GM04503 (cell line): ENCODE results near the gene SNX11.
A peak's percentile ranks its signal among the peaks of the same experiment; 100 is the strongest.

Experiments
- DNase-seq: peaks from one replicate; pipeline ENCODE4 v3.0.0-alpha.2; 2012; ENCODE audit warnings: low read depth

SNX11 gene

DNA sequence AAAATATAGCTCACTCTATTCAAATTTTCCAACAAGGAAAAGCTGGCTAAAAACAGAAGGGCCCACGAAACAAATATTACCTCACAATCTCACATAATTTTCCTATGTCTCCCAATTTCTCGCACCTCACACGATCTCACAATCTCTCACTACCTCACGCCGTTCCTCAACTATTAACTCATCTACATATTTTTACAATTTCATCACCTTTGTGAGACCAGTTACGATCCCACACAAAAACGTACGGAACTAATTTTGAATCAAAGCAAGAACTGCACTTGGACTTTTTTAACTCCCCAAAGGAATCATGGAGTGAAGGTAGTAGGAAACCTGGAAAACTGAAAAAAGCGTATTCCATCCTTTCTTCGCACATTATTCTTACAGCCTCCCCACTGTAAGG is 7.4 kb upstream of the SNX11 start:
- peak; percentile 36 for DNase-seq

DNA sequence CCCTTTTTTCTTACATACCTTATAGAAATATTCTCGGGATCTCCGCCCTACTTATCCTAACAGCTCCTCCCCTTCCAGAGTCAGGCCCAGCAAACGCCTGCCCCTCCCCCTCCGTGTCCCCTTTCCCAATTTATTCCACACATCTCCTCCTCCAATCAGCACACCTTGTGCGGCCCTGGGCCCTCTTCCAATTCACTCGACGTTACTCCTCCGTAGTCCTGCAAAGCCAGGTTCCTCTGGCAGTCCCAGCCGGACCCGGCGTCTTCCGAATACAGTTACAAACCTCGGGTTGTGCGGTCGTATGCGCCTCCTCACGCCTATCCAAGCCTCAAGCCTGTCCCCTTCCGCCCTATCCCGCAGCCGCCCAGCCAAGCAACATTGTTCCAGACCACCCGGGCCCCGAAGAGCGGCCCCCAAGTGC is 7.0 kb upstream of the SNX11 start:
- DNase-seq, result no peak

DNA sequence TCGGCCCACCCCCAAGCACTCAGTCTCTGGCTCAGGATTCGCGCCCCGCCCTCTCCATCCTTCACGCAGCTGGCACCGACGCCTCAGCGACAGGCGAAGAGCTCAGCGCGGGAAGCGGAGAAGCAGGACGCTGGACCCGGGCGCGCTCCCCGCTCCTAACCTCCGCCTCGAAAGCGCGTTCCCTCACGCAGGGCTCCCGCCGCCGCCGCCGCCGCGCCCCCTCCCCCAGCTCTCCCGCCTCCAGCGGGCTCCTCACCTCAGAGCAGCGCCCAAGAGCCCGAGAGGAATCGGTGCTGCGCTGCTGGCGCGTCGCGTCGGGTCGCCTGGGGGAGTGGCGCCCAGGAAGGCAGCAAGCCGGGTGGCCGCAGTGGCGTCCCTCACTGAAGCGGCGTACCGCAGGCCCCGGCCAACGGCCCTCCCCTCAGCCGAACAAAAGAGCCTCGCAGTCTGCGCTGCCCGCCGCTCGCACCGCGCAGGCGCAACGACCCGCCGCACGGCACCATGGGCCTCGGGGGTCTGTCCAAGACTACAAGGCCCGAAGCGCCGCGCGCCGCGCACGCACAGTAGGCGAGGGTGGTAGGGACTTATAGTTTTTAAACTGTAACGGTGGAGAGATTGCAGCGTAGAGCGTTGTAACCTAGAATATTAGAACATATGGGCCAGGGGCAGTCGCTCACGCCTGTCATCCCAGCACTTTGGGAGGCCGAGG is 6.4 kb upstream of the SNX11 start, which contains the start of gene CBX1:
Gene CBX1, minus strand, starts transcription at position 467 of the 709 bp plus-strand sequence. CDS start 24,474 bp downstream, outside the sequence.
- DNase-seq, result peak; percentile 61

DNA sequence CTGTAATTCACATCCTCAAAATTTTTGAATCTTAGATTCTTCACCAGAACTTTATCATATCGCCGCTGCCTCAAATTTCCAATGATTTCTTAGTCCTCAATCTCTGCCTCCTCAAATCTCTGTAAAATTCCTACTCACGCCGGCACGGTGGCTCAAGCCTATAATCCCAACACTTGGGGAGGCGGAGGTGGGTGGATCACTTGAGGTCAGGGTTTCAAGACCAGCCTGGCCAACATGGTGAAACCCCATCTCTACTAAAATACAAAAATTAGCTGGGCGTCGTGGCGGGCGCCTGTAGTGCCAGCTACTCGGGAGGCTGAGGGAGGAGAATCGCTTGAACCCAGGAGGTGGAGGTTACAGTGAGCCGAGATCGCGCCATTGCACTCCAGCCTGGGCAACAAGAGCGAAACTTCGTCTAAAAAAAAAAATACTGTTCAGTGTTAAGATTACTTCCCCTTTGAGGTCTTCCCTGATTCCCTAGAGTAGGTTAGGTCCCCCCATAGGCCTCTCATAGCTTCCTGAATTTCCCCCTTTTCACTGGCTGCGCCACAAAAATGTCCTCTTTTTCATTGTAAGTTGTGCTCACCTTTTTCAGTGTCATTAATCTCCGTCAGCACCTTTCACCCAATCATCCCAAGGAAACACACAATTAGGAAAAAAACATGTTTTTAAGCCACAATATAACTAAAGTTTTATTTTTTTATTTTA is 5.4 kb upstream of the SNX11 start:
- DNase-seq, result no peak

DNA sequence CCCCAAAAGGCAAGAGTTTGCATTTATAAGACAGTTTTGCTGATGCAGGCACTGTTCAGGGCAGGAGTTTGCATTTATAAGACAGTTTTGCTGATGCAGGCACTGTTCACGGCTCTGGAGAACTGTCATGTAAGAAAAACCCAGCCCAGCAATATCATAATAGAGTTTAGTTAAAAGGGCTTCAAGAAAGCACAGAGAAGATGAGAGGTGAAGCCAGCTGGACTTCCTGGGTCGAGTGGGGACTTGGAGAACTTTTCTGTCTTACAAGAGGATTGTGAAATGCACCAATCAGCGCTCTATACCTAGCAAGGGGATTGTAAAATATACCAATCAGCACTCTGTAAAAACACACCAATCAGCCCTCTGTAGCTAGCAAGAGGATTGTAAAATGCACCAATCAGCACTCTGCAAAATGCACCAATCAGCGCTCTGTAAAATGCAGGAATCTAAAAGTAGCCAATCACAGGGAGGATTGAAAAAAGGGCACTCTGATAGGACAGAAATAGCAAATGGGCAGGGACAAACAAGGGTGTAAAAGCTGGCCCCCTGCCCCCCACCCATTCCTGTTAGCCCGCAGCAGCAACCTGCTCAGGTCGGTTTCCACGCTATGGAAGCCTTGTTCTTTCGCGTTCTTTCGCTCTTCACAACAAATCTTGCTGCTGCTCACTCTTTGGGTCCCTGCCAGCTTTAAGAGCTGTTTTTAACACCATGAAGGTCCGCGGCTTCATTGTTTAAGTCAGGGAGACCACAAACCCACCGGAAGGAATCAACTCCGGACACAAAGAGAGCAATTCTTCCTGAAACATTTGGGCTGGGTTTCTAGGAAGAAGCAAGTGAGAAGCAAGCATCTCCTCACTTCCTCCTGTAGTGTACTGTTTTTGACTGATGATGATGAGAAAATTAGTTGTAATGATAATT is 4.5 kb upstream of the SNX11 start:
- DNase-seq, result no peak

DNA sequence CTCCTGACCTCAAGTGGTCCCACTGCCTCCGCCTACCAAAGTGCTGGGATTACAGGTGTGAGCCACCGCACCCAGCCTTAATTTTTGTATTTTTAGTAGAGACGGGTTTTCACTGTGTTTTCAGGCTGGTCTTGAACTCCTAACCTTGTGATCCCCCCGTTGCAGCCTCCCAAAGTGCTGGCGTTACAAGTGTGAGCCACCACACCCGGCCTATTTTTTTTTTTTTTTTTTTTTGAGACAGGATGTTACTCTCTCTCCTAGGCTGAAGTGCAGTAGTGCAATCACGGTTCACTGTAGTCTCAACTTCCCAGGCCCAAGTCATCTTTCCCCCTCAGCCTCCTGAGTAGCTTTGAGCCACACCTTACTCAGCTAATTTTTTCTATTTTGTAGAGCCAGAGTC is 3.1 kb upstream of the SNX11 start:
- no peak for DNase-seq

DNA sequence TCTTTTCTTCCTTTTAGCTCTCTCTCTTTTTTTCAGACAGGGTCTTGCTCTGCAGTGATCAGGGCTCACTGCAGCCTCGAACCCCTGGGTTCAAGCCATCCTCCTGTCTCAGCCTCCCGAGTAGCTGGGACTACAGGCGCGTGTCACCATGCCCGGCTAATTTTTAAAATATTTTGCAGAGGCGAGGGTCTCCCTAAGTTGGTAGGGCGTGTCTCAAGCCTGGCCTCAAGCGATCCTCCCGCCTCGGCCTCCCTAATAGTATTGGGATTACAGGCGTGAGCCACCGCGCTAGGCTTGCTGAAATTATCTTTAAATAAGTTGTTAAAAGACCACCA is 797 bp upstream of the SNX11 start:
- DNase-seq, result no peak

DNA sequence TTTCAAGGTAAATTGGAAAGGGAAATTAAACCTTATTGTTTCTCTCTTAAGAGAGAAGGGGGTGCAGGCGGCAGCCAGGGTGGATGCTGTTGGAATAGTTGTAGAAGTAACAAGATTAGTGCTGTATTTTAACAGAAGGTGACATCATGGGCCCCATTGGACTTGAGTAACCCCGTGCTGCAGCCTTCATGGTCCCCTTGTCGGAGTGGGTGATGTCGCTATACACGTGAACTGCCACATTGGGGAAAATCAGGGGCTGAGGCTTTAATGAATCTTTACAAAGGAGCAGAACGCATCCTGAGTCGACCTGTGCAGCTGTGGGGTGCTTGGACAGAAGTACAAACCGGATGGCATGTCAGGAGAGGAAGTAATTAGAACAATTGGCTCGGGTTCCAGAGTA is 3.2 kb downstream of the SNX11 start:
- DNase-seq, result no peak

DNA sequence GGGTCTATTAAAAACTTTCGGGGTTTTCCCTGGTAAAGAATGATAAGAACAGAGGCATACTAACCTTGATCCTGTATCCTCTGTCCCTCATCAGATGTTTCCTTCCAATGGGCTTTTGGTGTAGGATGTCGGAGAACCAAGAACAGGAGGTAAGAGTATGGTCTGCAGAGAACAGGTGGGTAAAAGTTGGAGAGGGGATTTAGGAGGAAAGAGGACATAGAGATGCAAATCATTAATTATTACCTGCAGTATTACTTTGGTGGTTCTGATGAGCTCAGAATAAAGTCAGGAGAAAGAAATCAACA is 4.3 kb downstream of the SNX11 start:
- no peak for DNase-seq

DNA sequence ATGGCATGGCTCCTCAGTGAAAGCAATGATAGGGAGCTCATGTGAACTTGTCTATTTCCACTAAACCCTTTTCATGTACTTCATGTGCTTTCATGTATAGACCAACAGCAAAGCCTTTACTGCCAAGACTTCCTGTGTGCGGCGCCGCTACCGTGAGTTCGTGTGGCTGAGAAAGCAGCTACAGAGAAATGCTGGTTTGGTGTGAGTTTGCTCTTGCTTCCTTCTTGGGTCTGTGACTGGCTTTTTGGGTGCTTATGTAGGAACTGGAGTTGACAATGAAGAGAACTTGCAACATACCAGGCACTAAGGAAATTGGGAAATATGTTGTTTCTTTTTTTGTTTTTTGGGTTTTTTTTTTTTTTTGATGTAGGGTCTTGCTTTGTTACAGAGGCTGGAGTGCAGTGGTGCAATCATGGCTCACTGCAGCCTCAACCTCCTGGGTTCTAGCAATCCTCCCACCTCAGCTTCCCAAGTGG is 5.7 kb downstream of the SNX11 start:
- DNase-seq, result no peak

DNA sequence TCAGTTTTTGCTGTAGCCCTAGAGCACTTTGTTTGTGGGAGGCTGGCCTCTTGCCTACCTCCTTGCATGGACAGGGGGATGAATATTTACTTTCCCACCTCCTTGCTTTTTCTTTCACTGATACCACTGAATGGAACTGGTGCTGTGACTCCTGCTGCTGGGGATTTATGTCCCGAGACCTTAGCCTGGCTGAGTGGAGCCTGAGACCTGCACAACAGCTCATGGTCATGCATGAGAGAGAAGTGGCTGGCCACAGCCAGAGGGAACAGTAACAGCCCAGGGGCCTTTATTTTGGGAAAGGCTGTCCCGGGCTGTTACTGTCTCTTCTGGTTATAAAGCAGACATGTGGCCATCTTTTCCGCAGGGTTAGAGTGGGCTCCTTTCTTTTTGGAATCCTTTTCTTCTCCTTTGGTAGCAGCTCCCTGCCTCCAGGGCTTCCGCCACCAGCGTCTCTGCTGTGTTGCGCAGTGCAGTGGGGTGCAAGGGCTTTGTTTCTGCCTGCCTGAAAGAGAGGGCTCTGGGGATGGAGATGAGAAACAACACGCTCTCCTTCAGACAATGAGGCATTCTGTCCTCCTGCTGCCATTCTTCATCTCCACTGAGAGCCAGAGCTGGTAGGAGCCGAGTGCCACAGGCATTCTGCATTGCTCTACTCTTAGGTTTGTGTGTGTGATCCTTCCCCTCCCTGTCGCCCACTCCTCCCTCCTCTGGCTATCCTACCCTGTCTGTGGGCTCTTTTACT is 14.5 kb downstream of the SNX11 start:
- no peak for DNase-seq

DNA sequence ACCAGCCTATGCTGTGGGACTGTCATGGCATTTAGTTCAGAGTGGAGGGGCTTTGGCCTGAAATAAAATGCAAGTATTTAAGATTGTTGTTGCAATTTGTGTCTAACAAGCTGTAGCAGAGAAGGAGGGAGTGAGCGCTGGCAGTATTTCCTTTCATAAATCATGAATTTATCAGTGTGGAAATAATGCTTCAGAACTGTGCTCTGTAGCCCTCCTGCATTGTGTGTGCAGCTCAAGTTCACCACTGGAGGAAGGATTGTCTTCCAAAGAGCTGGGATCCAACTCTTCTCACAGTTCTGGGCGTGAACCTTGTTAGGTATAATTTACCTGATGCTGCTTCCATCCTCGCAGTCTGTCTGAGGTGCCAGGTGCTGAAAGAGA is 15.1 kb downstream of the SNX11 start:
- no peak for DNase-seq

DNA sequence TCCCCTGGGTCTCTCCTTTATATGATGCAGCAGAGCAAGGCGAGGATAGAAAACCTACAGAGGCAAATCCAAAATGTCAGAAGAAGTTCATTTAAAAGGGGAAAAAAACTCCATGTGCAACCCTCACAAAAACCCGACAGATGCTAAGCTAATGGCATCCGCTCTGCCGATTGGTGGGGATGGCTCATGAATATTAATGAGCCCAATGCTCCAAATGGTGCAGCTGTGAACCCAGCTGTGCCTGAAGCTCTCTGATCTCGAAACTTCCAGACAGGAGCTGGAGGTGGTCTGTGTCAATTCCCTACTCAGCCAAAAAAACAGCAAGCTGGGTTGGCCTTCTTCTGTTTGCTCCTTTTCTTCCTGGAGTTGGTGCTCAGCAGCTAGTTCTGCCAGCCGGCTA is 15.5 kb downstream of the SNX11 start:
- DNase-seq, result no peak

DNA sequence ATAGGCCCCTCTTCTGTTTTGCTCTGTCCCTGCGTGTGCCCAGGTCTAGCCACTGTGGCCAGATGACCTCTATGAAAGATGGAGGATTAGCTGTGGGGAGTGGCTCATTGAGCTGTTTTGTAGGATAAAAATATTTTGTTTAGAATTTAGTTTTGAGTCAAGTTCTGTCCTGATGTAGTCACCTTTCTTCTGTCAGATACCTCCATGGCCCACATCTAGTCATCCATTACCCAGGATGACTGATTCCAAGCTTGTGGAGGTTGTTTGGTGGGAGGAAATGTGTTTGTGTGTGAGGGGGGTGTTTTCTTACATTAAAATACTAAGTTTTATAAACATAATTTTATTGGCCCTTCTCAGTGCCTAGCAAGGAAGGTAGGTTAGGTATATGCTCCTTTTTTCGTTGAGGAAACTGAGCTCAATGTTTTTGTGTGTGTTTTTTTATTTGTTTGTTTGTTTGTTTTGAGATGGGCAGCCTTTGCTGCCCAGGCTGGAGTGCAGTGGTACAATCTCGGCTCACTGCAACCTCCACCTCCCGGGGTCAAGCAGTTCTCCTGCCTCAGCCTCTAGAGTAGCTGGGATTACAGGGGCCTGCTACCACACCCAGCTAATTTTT is 16.3 kb downstream of the SNX11 start:
- no peak for DNase-seq

DNA sequence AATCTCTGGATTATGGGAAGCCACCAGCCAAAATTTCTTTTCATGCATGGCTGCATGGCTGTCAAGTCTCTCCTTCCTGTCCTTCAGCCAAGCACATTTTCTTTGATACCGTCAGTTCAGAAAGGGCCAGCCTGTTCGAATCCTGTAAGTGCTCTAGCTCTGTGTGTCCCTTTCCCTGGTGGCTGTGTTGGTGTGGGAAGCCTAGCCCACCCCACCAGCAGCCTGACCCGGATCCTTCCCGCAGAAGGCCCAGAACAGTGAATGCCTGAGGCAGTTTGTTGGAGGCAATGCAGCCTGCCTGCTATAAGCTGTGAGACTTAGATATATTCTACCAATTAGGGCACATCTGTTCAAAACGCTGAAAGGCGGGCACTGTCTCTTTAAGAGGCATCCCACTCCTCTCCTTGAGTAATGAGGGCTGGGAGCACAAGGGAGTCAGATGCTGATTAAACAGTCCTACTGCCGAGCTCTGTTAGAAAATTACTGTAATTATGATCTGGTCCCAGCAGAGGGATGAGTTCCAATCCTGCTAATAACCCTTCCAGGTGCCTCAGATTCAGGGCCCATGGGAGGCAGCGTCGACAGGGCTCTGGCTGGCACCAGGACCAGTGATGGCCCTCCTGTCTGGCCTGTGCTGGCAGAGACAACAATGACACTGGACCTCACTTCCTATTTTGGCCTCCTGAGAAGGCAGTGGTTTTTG is 18.4 kb downstream of the SNX11 start:
- no peak for DNase-seq

DNA sequence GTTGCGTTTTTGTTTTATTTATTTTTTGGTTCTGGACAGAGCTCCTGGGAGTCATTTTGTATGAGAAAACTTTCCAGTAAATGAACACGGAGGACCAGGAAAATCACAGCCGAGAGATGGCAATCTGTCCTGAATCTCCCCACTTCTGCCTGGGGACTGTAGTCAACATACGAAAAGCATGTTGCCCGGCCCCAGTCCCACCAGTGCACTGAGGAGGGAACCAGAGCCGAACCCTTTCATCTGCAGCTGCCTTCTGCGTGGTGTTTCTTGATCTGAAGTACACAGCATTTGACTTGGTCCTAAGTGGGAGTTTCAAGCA is 18.9 kb downstream of the SNX11 start:
- no peak for DNase-seq

DNA sequence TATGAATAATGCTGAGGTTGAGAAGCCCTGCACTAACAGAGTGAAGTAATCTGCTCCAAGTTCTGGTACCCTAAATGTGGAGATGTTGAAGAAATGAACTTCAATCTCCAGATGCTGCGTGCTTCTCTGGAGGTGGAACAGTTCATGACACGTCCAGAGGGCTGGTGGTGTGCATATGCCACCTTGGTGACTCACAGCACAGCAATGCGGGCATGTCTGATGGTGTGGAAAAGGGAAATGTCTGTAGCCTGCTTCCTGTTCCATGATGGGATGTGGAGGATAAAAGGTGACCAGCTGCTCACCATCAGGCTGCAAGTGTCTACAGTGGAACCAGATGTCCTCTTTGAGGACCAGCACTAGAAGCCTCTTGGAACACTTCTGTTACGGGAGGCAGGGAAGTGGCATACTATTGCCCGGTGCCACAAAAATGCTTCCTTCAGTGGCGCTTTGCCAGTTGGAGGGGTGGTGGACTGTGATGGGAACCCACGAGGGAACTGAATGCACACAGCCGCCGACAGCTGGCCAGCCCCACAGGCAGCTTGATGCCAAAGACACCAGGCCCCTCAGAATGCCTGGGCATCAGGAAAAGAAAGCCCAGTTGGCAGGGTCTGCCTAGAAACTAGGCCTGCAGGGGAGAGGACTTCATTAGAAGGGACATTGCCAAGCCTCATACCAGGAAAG is 19.9 kb downstream of the SNX11 start:
- no peak for DNase-seq

DNA sequence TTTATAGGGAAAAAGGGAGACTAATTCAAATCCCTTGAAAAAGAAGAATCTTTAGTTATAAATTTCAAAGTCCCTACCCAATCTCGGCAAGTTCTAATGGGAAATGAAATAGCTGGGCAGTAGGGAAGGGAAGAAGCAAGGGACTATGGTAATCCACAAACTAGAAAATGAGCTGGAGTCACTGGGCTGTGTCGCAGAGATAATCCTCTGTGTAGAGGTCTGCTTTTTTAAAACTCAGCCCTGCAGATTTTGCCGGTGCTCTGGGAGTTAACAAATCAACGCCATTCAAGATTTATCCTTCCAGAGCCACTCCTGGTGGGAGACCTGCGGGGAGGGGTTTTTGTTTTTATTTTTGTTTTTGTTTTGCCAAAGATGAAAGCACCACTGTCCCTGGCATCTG is 20.8 kb downstream of the SNX11 start:
- no peak for DNase-seq

DNA sequence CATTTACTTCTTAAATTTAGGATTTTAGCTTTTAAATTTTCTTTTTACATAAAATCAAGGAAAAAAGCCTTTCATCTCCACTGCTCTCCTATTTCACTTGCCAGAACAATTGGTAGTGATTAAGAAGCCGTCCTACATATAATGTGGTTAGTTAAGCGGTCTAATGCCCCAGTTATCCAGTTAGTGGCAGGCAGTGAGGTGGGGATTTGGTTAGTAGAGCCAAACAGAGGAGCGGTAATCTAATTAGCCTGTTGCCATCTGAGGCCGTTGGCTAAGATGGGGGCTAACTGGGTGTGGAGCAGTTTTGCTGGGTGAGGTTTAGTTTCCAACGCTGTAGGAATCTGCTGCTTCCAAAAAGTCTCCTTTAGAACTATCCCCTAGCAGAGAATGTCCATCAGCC is 22.4 kb downstream of the SNX11 start:
- no peak for DNase-seq

DNA sequence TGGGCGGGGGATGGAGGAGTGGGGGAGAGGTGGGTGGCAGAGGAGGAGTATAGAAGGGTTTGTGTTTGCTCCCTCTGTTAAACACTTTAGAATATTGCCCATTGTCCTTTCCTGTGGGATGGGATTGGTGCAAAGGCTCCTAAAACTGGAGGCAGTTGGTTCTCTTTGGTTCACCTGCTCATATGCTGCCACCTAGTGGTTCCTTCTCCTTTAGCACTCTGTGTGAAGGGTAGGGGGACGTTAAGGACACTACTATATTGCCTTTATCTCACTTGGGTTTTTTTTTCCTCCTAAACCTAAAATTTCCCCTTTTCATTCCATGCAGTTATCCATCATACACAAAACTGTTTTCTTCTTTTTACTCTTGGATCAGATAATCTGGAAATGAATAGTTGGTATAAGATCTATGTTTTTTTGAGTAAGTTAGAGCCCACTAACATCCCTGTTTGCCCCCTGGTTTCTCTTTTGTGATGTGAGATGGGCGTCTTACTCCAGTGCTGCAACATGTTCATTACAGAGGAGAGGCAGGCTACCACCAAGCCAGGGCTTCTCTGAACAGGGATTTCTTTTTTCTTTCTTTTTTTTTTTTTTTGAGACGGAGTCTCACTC is 23.8 kb downstream of the SNX11 start:
- DNase-seq, result no peak
